ENCODE measurements around the gene ASTN1. TPM values are rescaled to one million over a fixed set of nuclear protein-coding genes. Genes with fewer than 3 reads are reported as not detected.

Gene ASTN1
- total RNA-seq, 3 donors from 2014 or later (not counting 1 experiment from before 2014, with no cell fraction given), result not detected

DNA sequence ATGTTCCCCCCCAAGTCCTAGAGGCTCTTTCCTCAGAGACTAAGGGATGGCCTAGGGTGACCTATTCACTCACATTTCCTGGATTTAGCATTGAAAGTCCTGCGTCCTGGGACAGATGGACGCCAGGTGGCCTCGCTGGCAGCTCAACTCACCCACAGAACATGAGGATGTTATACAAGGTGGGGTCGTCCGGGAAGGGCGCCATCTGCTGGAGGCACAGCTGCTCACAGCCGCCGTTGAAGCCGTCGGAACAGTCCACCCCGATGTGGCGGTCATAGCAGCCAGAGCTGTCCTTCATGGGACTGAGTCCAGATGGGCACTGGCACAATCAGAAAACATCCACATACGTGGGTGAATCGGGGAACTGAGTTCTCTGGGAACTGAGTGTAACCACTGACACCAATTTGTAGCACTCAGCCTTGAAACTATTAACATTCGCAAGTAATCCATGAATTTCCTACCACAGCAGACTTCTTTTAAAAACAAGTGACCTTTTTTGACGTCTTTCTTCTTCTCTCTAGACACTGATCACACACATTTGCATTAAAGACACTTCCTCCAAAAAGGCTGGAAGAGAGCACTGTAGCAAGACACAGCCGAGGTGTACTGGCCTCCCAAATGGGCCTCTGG, 215.4 kb downstream of the ASTN1 start:
- ATAC-seq (no peak), DNase-seq (no peak)
- Mint-ChIP-seq H3K27me3 (ENCODE audit: low read depth in 2 of 2) (no peaks in the 10 kb centered on the region), H3K4me3 (no peak overlapping the region), H3K27ac (no peak overlapping the region), H3K36me3 (no peaks in the 10 kb centered on the region), H3K9me3 (peaks cover 0 to 2% of the 10 kb centered on the region in 2 donors), H3K4me1 (no peaks in the 10 kb centered on the region)
- TF ChIP-seq, protein P1, sequence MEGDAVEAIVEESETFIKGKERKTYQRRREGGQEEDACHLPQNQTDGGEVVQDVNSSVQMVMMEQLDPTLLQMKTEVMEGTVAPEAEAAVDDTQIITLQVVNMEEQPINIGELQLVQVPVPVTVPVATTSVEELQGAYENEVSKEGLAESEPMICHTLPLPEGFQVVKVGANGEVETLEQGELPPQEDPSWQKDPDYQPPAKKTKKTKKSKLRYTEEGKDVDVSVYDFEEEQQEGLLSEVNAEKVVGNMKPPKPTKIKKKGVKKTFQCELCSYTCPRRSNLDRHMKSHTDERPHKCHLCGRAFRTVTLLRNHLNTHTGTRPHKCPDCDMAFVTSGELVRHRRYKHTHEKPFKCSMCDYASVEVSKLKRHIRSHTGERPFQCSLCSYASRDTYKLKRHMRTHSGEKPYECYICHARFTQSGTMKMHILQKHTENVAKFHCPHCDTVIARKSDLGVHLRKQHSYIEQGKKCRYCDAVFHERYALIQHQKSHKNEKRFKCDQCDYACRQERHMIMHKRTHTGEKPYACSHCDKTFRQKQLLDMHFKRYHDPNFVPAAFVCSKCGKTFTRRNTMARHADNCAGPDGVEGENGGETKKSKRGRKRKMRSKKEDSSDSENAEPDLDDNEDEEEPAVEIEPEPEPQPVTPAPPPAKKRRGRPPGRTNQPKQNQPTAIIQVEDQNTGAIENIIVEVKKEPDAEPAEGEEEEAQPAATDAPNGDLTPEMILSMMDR (IDR thresholded peaks at IDR 0.05), result no peak
- Histone ChIP-seq H3K27me3 (ENCODE audit: control insufficient read depth, insufficient read depth, low read length) (no peaks in the 10 kb centered on the region), H3K27ac (ENCODE audit: low read length) (no peak overlapping the region), H3K9me3 (ENCODE audit: control insufficient read depth, insufficient read depth, low read length) (no peaks in the 10 kb centered on the region), H3K36me3 (ENCODE audit: control insufficient read depth, insufficient read depth, low read length) (no peaks in the 10 kb centered on the region), H3K4me3 (ENCODE audit: low read length) (no peak overlapping the region), H3K4me1 (ENCODE audit: control insufficient read depth, insufficient read depth, low read length) (no peaks in the 10 kb centered on the region)
- intact Hi-C loops (cut with micrococcal nuclease), result no loop called here
- WGBS (ENCODE audit: insufficient coverage), result 31% methylated on average over 17 of the region's 17 CpGs

DNA sequence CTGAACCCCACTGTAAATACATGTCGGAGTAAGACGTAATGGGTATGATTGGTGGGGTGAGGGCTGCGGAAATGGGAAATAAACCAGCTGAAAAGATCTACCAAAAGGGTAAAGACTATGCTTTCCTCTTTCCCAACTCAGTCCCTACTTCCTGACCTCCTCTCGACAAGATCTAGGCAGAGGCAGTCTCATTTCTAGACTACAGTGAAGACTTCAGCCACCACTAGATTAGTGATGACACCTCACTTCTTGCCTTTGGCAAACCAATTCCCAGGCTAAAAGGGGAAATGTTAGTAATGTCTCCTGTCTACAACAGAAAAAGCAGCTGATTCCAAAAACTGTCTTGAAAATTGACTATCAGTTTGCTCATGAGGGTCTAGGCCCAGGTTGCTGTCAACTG, 219.9 kb downstream of the ASTN1 start:
- no peaks in the 10 kb centered on the region for H3K36me3 ChIP-seq (ENCODE audit: control insufficient read depth, insufficient read depth, low read length)
- no peaks in the 10 kb centered on the region for H3K4me1 Mint-ChIP-seq
- no peak for DNase-seq
- H3K27me3 ChIP-seq (ENCODE audit: control insufficient read depth, insufficient read depth, low read length), result no peaks in the 10 kb centered on the region
- H3K9me3 ChIP-seq (ENCODE audit: control insufficient read depth, insufficient read depth, low read length), result no peaks in the 10 kb centered on the region
- intact Hi-C loops (cut with micrococcal nuclease), result no loop called here
- no peak overlapping the region for H3K4me3 Mint-ChIP-seq
- no peaks in the 10 kb centered on the region for H3K27me3 Mint-ChIP-seq (ENCODE audit: low read depth in 2 of 2)
- no peaks in the 10 kb centered on the region for H3K36me3 Mint-ChIP-seq
- WGBS (ENCODE audit: insufficient coverage), result 85% methylated on average over 1 of the region's 4 CpGs
- peaks cover 2 to 5% of the 10 kb centered on the region in 2 donors for H3K9me3 Mint-ChIP-seq
- H3K27ac ChIP-seq (ENCODE audit: low read length), result no peak overlapping the region
- H3K4me1 ChIP-seq (ENCODE audit: control insufficient read depth, insufficient read depth, low read length), result no peaks in the 10 kb centered on the region
- no peak overlapping the region for H3K27ac Mint-ChIP-seq
- no peak for ATAC-seq
- no peak overlapping the region for H3K4me3 ChIP-seq (ENCODE audit: low read length)
- TF ChIP-seq, protein P1 (IDR thresholded peaks at IDR 0.05), result no peak

- no peak overlapping the region for H3K4me3 Mint-ChIP-seq
- no peaks in the 10 kb centered on the region for H3K9me3 ChIP-seq (ENCODE audit: control insufficient read depth, insufficient read depth, low read length)
- no peak for ATAC-seq
- H3K4me1 ChIP-seq (ENCODE audit: control insufficient read depth, insufficient read depth, low read length), result no peaks in the 10 kb centered on the region
- no peak for DNase-seq
- H3K27ac ChIP-seq (ENCODE audit: low read length), result no peak overlapping the region
- no peak overlapping the region for H3K4me3 ChIP-seq (ENCODE audit: low read length)
- no peaks in the 10 kb centered on the region for H3K27me3 Mint-ChIP-seq (ENCODE audit: low read depth in 2 of 2)
- H3K27me3 ChIP-seq (ENCODE audit: control insufficient read depth, insufficient read depth, low read length), result no peaks in the 10 kb centered on the region
- no peaks in the 10 kb centered on the region for H3K36me3 ChIP-seq (ENCODE audit: control insufficient read depth, insufficient read depth, low read length)
- H3K4me1 Mint-ChIP-seq, result no peaks in the 10 kb centered on the region
- H3K27ac Mint-ChIP-seq, result no peak overlapping the region
- peaks cover 2 to 7% of the 10 kb centered on the region in 2 donors for H3K9me3 Mint-ChIP-seq
- 59% methylated on average over 4 of the region's 4 CpGs for WGBS (ENCODE audit: insufficient coverage)
- no peaks in the 10 kb centered on the region for H3K36me3 Mint-ChIP-seq
- intact Hi-C loops (cut with micrococcal nuclease), result no loop called here
- TF ChIP-seq, protein P1 (IDR thresholded peaks at IDR 0.05), result no peak
Measured at GRCh38 chr1:176943783-176944182, 220.7 kb downstream of the ASTN1 start.

DNA sequence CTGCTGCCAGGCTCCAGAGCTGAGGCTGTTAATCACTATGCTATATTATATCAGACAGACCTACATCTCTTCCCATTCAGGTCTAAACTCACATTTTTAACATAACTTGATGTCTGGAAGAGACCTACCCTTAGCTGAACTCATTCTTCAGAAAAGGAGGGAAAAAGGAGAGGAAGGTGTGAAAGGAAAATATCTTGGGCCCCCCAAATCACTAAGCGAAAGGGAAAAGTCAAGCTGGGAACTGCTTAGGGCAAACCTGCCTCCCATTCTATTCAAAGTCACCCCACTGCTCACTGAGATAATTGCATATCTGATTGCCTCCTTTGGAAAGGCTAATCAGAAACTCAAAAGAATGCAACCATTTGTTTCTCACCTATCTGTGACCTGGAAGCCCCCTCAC, 222.2 kb downstream of the ASTN1 start:
- 100% methylated on average over 1 of the region's 1 CpG for WGBS (ENCODE audit: insufficient coverage)

More for the DNA sequence above, 222.2 kb downstream of the ASTN1 start:
- Mint-ChIP-seq H3K27me3 (ENCODE audit: low read depth in 2 of 2) (no peaks in the 10 kb centered on the region), H3K4me1 (no peaks in the 10 kb centered on the region), H3K27ac (no peak overlapping the region), H3K4me3 (no peak overlapping the region), H3K36me3 (no peaks in the 10 kb centered on the region), H3K9me3 (peaks cover 2 to 7% of the 10 kb centered on the region in 2 donors)
- Histone ChIP-seq H3K4me1 (ENCODE audit: control insufficient read depth, insufficient read depth, low read length) (no peaks in the 10 kb centered on the region), H3K27ac (ENCODE audit: low read length) (no peak overlapping the region), H3K27me3 (ENCODE audit: control insufficient read depth, insufficient read depth, low read length) (no peaks in the 10 kb centered on the region), H3K36me3 (ENCODE audit: control insufficient read depth, insufficient read depth, low read length) (no peaks in the 10 kb centered on the region), H3K4me3 (ENCODE audit: low read length) (no peak overlapping the region), H3K9me3 (ENCODE audit: control insufficient read depth, insufficient read depth, low read length) (no peaks in the 10 kb centered on the region)
- DNase-seq, result no peak
- ATAC-seq, result no peak
- intact Hi-C loops (cut with micrococcal nuclease), result no loop called here
- TF ChIP-seq, protein P1 (IDR thresholded peaks at IDR 0.05), result no peak

Data from natural killer cell (primary cell).